GM12878 (cell line): ENCODE data around the gene DPYSL4. TPM values are rescaled to one million over a fixed set of nuclear protein-coding genes. Genes with fewer than 3 reads are reported as not detected.

Experiments
- ATAC-seq: fragments of 200-7000 bp; cut with Tn5 transposase; 3 replicates; pipeline ENCODE4 v1.9.1; 2020; ENCODE audit warnings: mild to moderate bottlenecking, moderate library complexity
- BruUV-seq: library from RNA; stranded (reverse); fragments of 400-500 nt; replicated peaks from 2 replicates; lab custom pipeline; 2021; lab: Mats Ljungman, UMichigan
- CTCF ChIA-PET: fragments of 300-600 bp; sonication (Branson Sonifier 250); formaldehyde crosslinking; extraction: SDS; loops from one replicate; lab custom pipeline; 2021; ENCODE audit warnings: inconsistent platforms; lab: Yijun Ruan, JAX
- POLR2A ChIA-PET: fragments of 350-600 bp; formaldehyde crosslinking; extraction: SDS; loops from one replicate; lab custom pipeline; 2021; ENCODE audit warnings: inconsistent platforms; lab: Charles Lee
- RAD21 ChIA-PET: fragments of 300-600 bp; sonication (Branson Sonifier 250); formaldehyde crosslinking; loops from one replicate; lab custom pipeline; 2023; ENCODE audit warnings: antibody characterized with exemption; ENCODE audit not compliant: unreplicated experiment; lab: Charles Lee
- SMC1A ChIA-PET: fragments of 300-600 bp; sonication (Branson Sonifier 250); formaldehyde crosslinking; loops from one replicate; lab custom pipeline; 2023; ENCODE audit not compliant: unreplicated experiment, uncharacterized antibody; lab: Charles Lee
- DNase-seq: peaks from one replicate; pipeline ENCODE4 v3.0.0-alpha.2; 2011; ENCODE audit warnings: low read depth, low spot score
- FAIRE-seq: peaks from 3 replicates; lab custom pipeline; 2011; peaks lifted over from hg19 to GRCh38; lab: Jason Lieb, UNC
- H2AFZ ChIP-seq: 2 replicates; pipeline ENCODE4 v1.6.0; 2011; ENCODE audit warnings: low read depth, low read length, control low read depth; ENCODE audit not compliant: control insufficient read depth
- H3K27ac ChIP-seq: 2 replicates; pipeline ENCODE4 v1.5.1; 2011; ENCODE audit warnings: control low read depth; ENCODE audit not compliant: control insufficient read depth, insufficient read depth
- H3K27me3 ChIP-seq, 2 experiments: replicated peaks in 1 of 2; 2 replicates each; pipeline versions ENCODE4 v1.6.0 to v1.6.1; 2011; ENCODE audit warnings: low read length in 1 of 2; ENCODE audit not compliant: control insufficient read depth in 2 of 2, insufficient read depth in 2 of 2
- H3K36me3 ChIP-seq, 2 experiments: 2 replicates each; pipeline ENCODE4 v1.5.1; 2011; ENCODE audit warnings: low read length in 1 of 2; ENCODE audit not compliant: control insufficient read depth in 2 of 2, insufficient read depth in 2 of 2
- H3K4me1 ChIP-seq: 2 replicates; pipeline ENCODE4 v1.6.1; 2011; ENCODE audit warnings: mild to moderate bottlenecking, low read length, moderate library complexity, mixed read lengths; ENCODE audit not compliant: control insufficient read depth, insufficient read depth
- H3K4me2 ChIP-seq: 2 replicates; pipeline ENCODE4 v1.6.0; 2011; ENCODE audit warnings: control low read depth; ENCODE audit not compliant: control insufficient read depth, insufficient read depth
- H3K4me3 ChIP-seq: fragments of 200-600 bp; sonication (generic); 2 replicates; pipeline ENCODE4 v1.5.1; 2016
- H3K79me2 ChIP-seq: 2 replicates; pipeline ENCODE4 v1.6.0; 2011; ENCODE audit warnings: low read length; ENCODE audit not compliant: control insufficient read depth, insufficient read depth
- H3K9ac ChIP-seq: 2 replicates; pipeline ENCODE4 v1.8.0; 2011; ENCODE audit warnings: low read length, control low read depth, mixed read lengths; ENCODE audit not compliant: control insufficient read depth, insufficient read depth
- H3K9me3 ChIP-seq: replicated peaks from 3 replicates; pipeline ENCODE4 v1.5.1; 2011; ENCODE audit warnings: mild to moderate bottlenecking, low read length; ENCODE audit not compliant: control insufficient read depth, insufficient read depth
- H4K20me1 ChIP-seq: 2 replicates; pipeline ENCODE4 v1.6.0; 2011; ENCODE audit not compliant: control insufficient read depth, insufficient read depth
- CHD2 ChIP-seq: IDR thresholded peaks from 2 replicates; pipeline ENCODE4 v1.6.1; 2011; ENCODE audit warnings: low read depth, low read length, improper control_type of control experiment, borderline replicate concordance
- FOXK2 ChIP-seq: fragments of 450-650 bp; IDR thresholded peaks from 2 replicates; pipeline ENCODE4 v1.6.1; 2017; ENCODE audit warnings: mild to moderate bottlenecking, moderate library complexity
- GATAD2B ChIP-seq: fragments of 450-650 bp; conservative IDR thresholded peaks from 2 replicates; pipeline ENCODE4 v1.6.1; 2017; ENCODE audit warnings: low read depth, mild to moderate bottlenecking, moderate library complexity
- NFIC ChIP-seq: IDR thresholded peaks from 2 replicates; pipeline ENCODE4 v1.6.1; 2012; ENCODE audit warnings: low read depth, mild to moderate bottlenecking, inconsistent platforms, low read length, moderate library complexity
- PKNOX1 ChIP-seq: fragments of 450-650 bp; IDR thresholded peaks from 2 replicates; pipeline ENCODE4 v1.6.1; 2016; ENCODE audit warnings: mild to moderate bottlenecking
- PML ChIP-seq: IDR thresholded peaks from 2 replicates; pipeline ENCODE4 v1.6.1; 2012; ENCODE audit warnings: low read length, inconsistent platforms
- POLR2AphosphoS5 ChIP-seq: IDR thresholded peaks from 2 replicates; pipeline ENCODE4 v1.6.1; 2011; ENCODE audit warnings: mild to moderate bottlenecking, low read length, inconsistent platforms
- POU2F2 ChIP-seq: IDR thresholded peaks from 3 replicates; pipeline ENCODE4 v1.6.1; 2011; ENCODE audit warnings: low read depth, mild to moderate bottlenecking, low read length, borderline replicate concordance
- STAT1 ChIP-seq: fragments of 450-650 bp; conservative IDR thresholded peaks from 2 replicates; pipeline ENCODE4 v1.6.1; 2014; ENCODE audit warnings: antibody characterized with exemption, mild to moderate bottlenecking
- TAF1 ChIP-seq: IDR thresholded peaks from 2 replicates; pipeline ENCODE4 v1.6.1; 2011; ENCODE audit warnings: mild to moderate bottlenecking, low read depth, low read length, borderline replicate concordance
- TCF3 ChIP-seq: IDR thresholded peaks from 2 replicates; pipeline ENCODE4 v1.6.1; 2012; ENCODE audit warnings: low read depth, mild to moderate bottlenecking, low read length, borderline replicate concordance; ENCODE audit not compliant: insufficient read depth
- ZBED1 ChIP-seq: IDR thresholded peaks from 2 replicates; pipeline ENCODE4 v1.6.1; 2016; ENCODE audit warnings: borderline replicate concordance
- ZNF217 ChIP-seq: fragments of 450-650 bp; IDR thresholded peaks from 2 replicates; pipeline ENCODE4 v1.6.1; 2017; ENCODE audit warnings: antibody characterized with exemption, mild to moderate bottlenecking
- WGBS: methylation state at CpG from one replicate; pipeline ENCODE4 v1.1.6; 2016; ENCODE audit warnings: low lambda C conversion rate; ENCODE audit not compliant: insufficient replicate concordance, insufficient coverage; ENCODE audit errors: missing lambda C conversion rate; 5-methylcytosine and 5-hydroxymethylcytosine counted together
- in situ Hi-C: fragments of 300-500 bp; cut with MboI; formaldehyde crosslinking; loops from 9 replicates; pipeline ENCODE4 v1.14.3; 2018; ENCODE audit warnings: mixed read lengths
- intact Hi-C: fragments of 100-400 bp; cut with micrococcal nuclease; formaldehyde crosslinking; loops from one replicate; pipeline ENCODE4 v1.14.2; 2022; ENCODE audit not compliant: unreplicated experiment
- polyA plus RNA-seq, 11 experiments: library from polyadenylated mRNA; depleted of rRNA in 4 of 11; unstranded in 6 of 11; stranded (reverse) in 5 of 11; fragments of >200 nt; fragmentation: Nextera tagmentation in 4 of 11; fragmentation: Illumina TruSeq in 1 of 11; extraction: Ambion mirVana in 4 of 11; extraction: Trizol in 1 of 11; gene quantifications; 1 replicate in 1 of 11; 2 replicates in 10 of 11; pipeline versions ENCODE4 v1.2.1 to v1.2.3, GENCODE V29; 2011 to 2016; ENCODE audit warnings: inconsistent platforms in 2 of 11, missing spikeins in 2 of 11, low read depth in 1 of 11
- total RNA-seq, 4 experiments: library from RNA; depleted of rRNA in 3 of 4; stranded (reverse); fragments of >200 nt in 3 of 4; fragmentation: Illumina TruSeq in 1 of 4; extraction: Trizol in 1 of 4; gene quantifications; 2 replicates each; pipeline versions ENCODE4 v1.2.1 to v1.2.3, GENCODE V29; 2013 to 2021
- TF ChIP-seq, protein P1 (sequence below): IDR thresholded peaks from 2 replicates; pipeline ENCODE4 v1.6.1; 2011; ENCODE audit warnings: mild to moderate bottlenecking, low read depth, low read length, moderate library complexity; ENCODE audit not compliant: insufficient replicate concordance
- TF ChIP-seq, protein P2 (sequence below): IDR thresholded peaks from 2 replicates; pipeline ENCODE4 v1.6.1; 2012; ENCODE audit warnings: low read depth, low read length, improper control_type of control experiment
- TF ChIP-seq, protein P3 (sequence below): fragments of 450-650 bp; IDR thresholded peaks from 2 replicates; pipeline ENCODE4 v1.6.1; 2017; ENCODE audit warnings: mild to moderate bottlenecking, moderate library complexity

The DPYSL4 gene
- total and polyA plus RNA-seq, 10 of the 15 experiments (the other 5 are each of a cell fraction or from before 2014, with no cell fraction given), result 0.10 to 0.21 TPM; not detected in 8

DNA sequence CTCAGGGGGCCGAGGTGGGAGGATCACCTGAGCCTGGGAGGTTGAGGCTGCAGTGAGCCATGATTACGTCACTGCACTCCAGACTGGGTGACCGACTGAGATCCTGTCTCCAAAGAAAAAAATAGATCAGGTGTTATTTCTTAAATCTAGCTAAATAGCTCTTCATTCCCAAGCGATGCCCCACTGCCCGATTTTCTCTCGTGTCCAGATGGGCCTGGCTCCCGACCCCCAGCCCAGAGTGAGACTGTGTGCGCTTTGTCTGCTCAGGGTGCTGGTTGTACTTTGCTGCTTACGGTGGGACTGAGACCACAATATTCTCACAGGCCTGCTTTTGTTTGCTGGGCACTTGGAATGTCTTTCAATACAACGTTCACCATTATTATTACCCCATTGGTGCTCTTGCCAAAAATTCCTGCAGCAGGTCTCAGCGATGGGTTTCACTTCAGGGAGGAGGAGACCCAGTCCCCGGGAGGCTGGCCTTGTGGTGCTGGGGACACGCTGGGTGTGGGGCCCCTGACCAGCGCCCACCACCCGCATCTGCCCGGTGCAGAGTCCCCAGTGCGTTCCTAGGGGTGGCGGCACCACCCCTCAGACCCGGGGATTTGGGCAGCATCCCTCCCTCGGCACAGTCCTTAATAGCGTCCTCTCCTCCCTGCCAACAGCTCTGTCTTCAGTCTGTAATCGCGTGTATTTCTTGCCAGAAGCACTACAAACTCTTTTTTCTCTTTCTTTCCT is 20.4 kb upstream of the DPYSL4 start:
- RAD21 ChIA-PET, result no interaction called here
- 43% methylated on average over 22 of the region's 23 CpGs for WGBS
- SMC1A ChIA-PET, result no interaction called here

More for the DNA sequence above, 20.4 kb upstream of the DPYSL4 start:
- ChIA-PET CTCF (no interaction called here), POLR2A (no interaction called here)
- Histone ChIP-seq H3K9me3 (no peaks in the 10 kb centered on the region), H3K4me3 (no peak overlapping the region), H3K9ac (no peak overlapping the region), H3K4me2 (no peak overlapping the region), H3K4me1 (peaks cover 3% of the 10 kb centered on the region; the same call in 1 of the 2 replicates), H2AFZ (no peak overlapping the region), H3K27me3 (no peaks in the 10 kb centered on the region), H4K20me1 (no peaks in the 10 kb centered on the region), H3K27ac (no peak overlapping the region), H3K79me2 (no peaks in the 10 kb centered on the region), H3K36me3 (no peaks in the 10 kb centered on the region)
- TF ChIP-seq NFIC, result no peak
- no peak for TF ChIP-seq POU2F2
- TF ChIP-seq ZBED1, result no peak
- TF ChIP-seq, protein P1, sequence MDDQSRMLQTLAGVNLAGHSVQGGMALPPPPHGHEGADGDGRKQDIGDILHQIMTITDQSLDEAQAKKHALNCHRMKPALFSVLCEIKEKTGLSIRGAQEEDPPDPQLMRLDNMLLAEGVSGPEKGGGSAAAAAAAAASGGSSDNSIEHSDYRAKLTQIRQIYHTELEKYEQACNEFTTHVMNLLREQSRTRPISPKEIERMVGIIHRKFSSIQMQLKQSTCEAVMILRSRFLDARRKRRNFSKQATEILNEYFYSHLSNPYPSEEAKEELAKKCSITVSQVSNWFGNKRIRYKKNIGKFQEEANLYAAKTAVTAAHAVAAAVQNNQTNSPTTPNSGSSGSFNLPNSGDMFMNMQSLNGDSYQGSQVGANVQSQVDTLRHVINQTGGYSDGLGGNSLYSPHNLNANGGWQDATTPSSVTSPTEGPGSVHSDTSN, result no peak
- TF ChIP-seq, protein P2, sequence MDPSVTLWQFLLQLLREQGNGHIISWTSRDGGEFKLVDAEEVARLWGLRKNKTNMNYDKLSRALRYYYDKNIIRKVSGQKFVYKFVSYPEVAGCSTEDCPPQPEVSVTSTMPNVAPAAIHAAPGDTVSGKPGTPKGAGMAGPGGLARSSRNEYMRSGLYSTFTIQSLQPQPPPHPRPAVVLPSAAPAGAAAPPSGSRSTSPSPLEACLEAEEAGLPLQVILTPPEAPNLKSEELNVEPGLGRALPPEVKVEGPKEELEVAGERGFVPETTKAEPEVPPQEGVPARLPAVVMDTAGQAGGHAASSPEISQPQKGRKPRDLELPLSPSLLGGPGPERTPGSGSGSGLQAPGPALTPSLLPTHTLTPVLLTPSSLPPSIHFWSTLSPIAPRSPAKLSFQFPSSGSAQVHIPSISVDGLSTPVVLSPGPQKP, result no peak
- TF ChIP-seq POLR2AphosphoS5, result no peak
- TF ChIP-seq GATAD2B, result no peak
- TF ChIP-seq, protein P3, sequence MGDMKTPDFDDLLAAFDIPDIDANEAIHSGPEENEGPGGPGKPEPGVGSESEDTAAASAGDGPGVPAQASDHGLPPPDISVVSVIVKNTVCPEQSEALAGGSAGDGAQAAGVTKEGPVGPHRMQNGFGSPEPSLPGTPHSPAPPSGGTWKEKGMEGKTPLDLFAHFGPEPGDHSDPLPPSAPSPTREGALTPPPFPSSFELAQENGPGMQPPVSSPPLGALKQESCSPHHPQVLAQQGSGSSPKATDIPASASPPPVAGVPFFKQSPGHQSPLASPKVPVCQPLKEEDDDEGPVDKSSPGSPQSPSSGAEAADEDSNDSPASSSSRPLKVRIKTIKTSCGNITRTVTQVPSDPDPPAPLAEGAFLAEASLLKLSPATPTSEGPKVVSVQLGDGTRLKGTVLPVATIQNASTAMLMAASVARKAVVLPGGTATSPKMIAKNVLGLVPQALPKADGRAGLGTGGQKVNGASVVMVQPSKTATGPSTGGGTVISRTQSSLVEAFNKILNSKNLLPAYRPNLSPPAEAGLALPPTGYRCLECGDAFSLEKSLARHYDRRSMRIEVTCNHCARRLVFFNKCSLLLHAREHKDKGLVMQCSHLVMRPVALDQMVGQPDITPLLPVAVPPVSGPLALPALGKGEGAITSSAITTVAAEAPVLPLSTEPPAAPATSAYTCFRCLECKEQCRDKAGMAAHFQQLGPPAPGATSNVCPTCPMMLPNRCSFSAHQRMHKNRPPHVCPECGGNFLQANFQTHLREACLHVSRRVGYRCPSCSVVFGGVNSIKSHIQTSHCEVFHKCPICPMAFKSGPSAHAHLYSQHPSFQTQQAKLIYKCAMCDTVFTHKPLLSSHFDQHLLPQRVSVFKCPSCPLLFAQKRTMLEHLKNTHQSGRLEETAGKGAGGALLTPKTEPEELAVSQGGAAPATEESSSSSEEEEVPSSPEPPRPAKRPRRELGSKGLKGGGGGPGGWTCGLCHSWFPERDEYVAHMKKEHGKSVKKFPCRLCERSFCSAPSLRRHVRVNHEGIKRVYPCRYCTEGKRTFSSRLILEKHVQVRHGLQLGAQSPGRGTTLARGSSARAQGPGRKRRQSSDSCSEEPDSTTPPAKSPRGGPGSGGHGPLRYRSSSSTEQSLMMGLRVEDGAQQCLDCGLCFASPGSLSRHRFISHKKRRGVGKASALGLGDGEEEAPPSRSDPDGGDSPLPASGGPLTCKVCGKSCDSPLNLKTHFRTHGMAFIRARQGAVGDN, result no peak
- no peak for TF ChIP-seq FOXK2
- TF ChIP-seq CHD2, result no peak
- TF ChIP-seq PML, result no peak
- TF ChIP-seq ZNF217, result no peak
- TF ChIP-seq TAF1, result no peak
- no peak for TF ChIP-seq PKNOX1
- TF ChIP-seq STAT1, result no peak
- no peak for TF ChIP-seq TCF3
- intact Hi-C loops (no loop called here), in situ Hi-C loops (no loop called here)
- FAIRE-seq (no peak), ATAC-seq (no peak), DNase-seq (no peak)
- no TSS peak for BruUV-seq
